SK-N-SH (cell line): ENCODE measurements around the gene CENPE.

Experiments
- GABPA ChIP-seq: IDR thresholded peaks from 2 replicates; pipeline ENCODE4 v1.4.0; 2012; ENCODE audit warnings: low read depth, mild to moderate bottlenecking
- POLR2AphosphoS5 ChIP-seq: IDR thresholded peaks from 2 replicates; pipeline ENCODE4 v1.6.1; 2012; ENCODE audit warnings: low read depth, low read length
- RXRA ChIP-seq: IDR thresholded peaks from 2 replicates; pipeline ENCODE4 v1.4.0; 2012; ENCODE audit warnings: low read depth, mild to moderate bottlenecking, borderline replicate concordance
- TF ChIP-seq, protein P1 (sequence below): fragments of 200-600 bp; sonication (generic); IDR thresholded peaks from 2 replicates; pipeline ENCODE4 v1.6.1; 2017; ENCODE audit warnings: antibody characterized with exemption, mild to moderate bottlenecking, moderate library complexity
- TF ChIP-seq, protein P2 (sequence below): fragments of 150-350 bp; IDR thresholded peaks from 2 replicates; pipeline ENCODE4 v1.6.1; 2017; ENCODE audit warnings: antibody characterized with exemption, low read length, low read depth, borderline replicate concordance

DNA sequence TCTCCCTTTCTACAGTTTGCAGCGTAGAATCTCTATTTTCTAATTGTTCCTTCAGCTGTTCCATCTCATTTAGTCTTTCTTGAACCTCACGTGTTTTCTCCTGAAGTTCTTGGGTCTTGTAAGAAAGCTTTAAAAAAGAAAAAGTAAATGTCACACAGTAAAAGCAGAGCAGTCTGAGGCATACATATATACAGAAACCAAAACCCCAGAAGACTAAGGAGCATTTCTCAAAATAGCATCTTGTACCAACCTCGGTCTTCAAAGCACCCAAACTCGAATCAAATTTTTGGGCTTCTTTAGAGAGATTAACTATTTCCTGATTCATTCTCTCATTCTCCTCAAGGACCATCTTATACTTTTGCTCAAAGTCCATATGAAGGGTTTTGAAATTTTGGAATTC lies 39.4 kb downstream of the CENPE start:
- TF ChIP-seq, protein P1, sequence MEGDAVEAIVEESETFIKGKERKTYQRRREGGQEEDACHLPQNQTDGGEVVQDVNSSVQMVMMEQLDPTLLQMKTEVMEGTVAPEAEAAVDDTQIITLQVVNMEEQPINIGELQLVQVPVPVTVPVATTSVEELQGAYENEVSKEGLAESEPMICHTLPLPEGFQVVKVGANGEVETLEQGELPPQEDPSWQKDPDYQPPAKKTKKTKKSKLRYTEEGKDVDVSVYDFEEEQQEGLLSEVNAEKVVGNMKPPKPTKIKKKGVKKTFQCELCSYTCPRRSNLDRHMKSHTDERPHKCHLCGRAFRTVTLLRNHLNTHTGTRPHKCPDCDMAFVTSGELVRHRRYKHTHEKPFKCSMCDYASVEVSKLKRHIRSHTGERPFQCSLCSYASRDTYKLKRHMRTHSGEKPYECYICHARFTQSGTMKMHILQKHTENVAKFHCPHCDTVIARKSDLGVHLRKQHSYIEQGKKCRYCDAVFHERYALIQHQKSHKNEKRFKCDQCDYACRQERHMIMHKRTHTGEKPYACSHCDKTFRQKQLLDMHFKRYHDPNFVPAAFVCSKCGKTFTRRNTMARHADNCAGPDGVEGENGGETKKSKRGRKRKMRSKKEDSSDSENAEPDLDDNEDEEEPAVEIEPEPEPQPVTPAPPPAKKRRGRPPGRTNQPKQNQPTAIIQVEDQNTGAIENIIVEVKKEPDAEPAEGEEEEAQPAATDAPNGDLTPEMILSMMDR: no peak
- no peak for TF ChIP-seq RXRA
- TF ChIP-seq, protein P2, sequence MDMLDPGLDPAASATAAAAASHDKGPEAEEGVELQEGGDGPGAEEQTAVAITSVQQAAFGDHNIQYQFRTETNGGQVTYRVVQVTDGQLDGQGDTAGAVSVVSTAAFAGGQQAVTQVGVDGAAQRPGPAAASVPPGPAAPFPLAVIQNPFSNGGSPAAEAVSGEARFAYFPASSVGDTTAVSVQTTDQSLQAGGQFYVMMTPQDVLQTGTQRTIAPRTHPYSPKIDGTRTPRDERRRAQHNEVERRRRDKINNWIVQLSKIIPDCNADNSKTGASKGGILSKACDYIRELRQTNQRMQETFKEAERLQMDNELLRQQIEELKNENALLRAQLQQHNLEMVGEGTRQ: no peak
- no peak for TF ChIP-seq POLR2AphosphoS5
- no peak for TF ChIP-seq GABPA
